Urothelium cell line (cell line): ENCODE results near the gene WDFY1.
A peak's percentile ranks its signal among the peaks of the same experiment; 100 is the strongest.

Experiments used
- DNase-seq: peaks from one replicate; pipeline ENCODE4 v3.0.0; 2011; ENCODE audit warnings: low spot score, mixed read lengths
- FAIRE-seq: peaks from 2 replicates; lab custom pipeline; 2011; peaks lifted over from hg19 to GRCh38; lab: Jason Lieb, UNC

Gene WDFY1, protein sequence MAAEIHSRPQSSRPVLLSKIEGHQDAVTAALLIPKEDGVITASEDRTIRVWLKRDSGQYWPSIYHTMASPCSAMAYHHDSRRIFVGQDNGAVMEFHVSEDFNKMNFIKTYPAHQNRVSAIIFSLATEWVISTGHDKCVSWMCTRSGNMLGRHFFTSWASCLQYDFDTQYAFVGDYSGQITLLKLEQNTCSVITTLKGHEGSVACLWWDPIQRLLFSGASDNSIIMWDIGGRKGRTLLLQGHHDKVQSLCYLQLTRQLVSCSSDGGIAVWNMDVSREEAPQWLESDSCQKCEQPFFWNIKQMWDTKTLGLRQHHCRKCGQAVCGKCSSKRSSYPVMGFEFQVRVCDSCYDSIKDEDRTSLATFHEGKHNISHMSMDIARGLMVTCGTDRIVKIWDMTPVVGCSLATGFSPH

GRCh38 chr2:223944703-223945531 is at the start of gene WDFY1:
WDFY1 (minus strand) TSS chr2:223945335; CDS start chr2:223945284, 51 bp downstream.
- peak; percentile 95 for DNase-seq
- peak; percentile 52 for FAIRE-seq

- DNase-seq: no peak
- no peak for FAIRE-seq
Measured at GRCh38 chr2:223994562-223995162, 49.5 kb upstream of the WDFY1 start.

GRCh38 chr2:223993634-223994232 is 48.6 kb upstream of the WDFY1 start:
- DNase-seq (peak; percentile 70), FAIRE-seq (peak; percentile 82)

GRCh38 chr2:223991611-223992010 is 46.5 kb upstream of the WDFY1 start:
- FAIRE-seq: no peak
- DNase-seq: no peak

DNA sequence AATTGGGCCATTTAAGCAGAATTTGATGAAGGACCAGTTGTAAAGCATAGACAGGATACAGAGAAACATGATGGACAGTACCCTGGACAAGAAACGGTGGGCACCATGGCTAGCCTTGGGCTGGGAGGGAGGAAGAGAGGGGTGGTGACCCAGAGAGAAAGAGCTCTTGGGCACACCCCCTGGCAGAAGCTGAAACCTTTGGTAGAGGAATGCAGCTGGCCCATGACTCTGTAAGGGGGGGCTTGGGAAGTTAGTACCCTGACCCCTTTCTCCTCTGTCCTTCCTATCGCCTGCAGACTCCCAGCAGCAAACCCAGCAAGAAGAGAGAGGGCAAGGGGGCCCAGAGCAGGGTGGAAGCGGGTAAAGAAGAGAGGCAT is 44.7 kb upstream of the WDFY1 start:
- FAIRE-seq: no peak

GRCh38 chr2:223989206-223989855 is 44.2 kb upstream of the WDFY1 start:
- no peak for FAIRE-seq
- DNase-seq: no peak

More for the DNA sequence above, 44.7 kb upstream of the WDFY1 start:
- DNase-seq: no peak

- FAIRE-seq (no peak), DNase-seq (no peak)
Measured at GRCh38 chr2:223981241-223981640, 36.1 kb upstream of the WDFY1 start.

DNA sequence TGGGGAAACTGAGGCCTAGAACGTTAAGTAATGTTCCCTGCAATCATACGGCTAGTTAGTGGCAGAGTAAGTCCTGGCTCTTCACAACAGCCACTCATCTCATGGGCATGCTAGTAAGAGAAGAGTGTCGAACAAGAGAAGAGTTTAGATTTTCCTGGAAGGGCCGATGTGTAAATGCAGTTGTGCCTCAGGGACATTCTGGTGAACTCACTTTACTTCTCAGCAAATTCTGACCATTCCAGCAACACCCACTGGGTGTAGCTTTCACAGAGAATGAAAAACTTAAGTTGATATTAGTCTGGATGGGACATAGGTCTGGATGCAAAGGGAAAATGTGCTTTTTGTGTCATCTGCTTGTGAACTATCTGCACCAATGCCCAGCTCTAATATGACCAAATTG is 35.7 kb upstream of the WDFY1 start:
- DNase-seq (no peak), FAIRE-seq (no peak)

DNA sequence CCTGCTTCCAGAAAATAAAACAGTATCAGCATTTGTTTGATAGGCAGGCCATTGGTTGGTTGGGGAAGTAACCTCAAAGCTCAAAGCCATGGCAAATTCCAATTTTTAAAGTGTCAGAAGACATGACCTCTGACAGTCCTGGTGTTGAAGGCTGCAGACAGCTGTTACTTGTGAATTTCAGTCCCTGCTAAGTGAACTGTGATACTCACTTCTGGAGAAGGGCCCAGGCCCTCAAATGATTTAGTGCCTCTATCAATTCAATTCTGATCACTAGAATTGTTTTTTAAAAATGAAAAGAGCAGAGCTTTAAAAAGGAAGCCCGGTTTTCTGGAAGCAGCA is 35.2 kb upstream of the WDFY1 start:
- no peak for DNase-seq
- no peak for FAIRE-seq

DNA sequence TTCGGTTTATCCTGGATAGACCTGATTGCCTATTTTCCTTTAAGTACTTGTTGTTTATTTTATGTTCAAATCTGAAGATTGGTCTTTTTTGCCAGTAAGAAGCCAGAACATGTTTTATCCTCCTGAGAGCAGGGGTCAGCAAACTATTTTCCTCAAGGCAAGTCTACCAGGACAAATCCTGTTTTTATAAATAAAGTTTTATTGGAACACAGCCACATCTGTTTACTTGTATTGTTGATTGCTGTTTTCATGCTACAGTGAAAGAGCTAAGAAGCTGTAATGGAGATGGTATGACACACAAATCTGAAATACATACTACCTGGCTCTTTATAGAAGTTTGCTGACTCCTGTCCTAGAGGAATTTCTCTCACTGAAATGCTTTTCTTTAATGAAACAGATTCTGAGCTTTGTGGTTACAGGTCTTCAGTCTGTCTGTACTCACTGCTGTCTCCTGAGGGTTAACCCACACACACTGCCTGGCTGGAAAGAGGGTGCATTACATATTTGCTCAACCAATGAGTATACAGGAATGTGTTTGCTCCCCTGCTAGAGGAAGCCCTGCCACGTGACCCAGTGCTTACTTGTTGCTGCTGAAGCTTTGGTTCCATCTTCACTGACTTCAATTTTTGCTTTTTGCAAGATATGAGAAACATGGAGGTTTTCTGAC is 34.7 kb upstream of the WDFY1 start:
- FAIRE-seq (no peak), DNase-seq (no peak)

DNA sequence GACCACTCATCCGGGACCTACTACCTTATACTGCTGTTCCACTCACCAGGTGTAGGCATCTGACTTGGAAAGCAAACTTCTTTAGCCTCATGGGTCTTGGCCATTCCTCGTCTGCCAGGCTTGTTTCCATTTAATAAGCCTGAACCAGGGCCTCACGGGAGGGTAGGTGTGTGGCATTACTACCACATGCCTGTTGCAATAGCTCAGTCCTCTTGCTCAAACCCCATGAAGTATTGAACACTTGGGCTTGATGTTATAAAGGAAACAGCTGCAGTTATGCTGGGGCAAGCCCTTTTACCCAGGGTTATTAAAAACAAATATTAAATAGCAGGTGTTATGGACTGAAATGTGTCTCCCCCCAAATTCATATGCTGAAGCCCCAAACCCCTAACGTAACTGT is 33.3 kb upstream of the WDFY1 start:
- FAIRE-seq (no peak), DNase-seq (no peak)

GRCh38 chr2:223976635-223977226 is 31.6 kb upstream of the WDFY1 start:
- DNase-seq: no peak

DNA sequence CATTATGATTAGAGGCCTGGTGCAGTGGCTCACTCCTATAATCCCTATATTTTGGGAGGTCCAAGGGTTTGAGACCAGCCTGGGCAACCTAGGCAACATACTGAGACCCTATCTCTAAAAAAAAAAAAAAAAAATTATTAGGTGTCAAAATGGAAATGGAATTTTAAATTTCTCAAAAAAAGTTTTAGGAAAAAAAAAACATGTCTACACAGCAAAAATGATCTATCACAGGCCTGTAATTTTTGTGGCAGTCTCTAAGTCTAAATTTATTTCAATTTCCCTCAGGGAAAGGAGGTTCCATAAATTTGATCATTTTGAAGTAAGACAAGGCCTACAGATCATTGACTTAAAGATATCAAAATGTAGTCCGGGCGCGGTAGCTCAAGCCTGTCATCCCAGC is 28.5 kb upstream of the WDFY1 start:
- no peak for FAIRE-seq
- DNase-seq: no peak

More at GRCh38 chr2:223976635-223977226, 31.6 kb upstream of the WDFY1 start:
- no peak for FAIRE-seq

- DNase-seq (no peak), FAIRE-seq (no peak)
Measured at GRCh38 chr2:223972656-223973102, 27.5 kb upstream of the WDFY1 start.

DNA sequence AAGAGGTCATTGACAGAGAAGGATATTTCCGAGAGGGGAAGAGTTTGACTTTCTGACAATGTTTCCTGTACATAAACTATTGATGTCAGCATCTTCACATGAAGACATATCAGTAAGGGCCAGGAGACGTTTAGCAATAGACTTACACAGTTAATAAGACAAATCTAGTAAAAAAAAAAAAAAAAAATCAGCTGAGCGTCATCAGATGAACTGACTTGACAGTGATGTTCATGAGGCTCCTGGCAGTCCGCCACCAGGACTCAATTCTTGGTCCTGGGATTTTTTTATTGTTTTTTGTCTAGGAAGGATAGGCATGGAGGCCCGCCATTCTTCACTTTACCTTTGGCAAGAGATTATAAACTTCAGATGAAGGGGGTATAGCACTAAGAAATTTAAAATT is 26.6 kb upstream of the WDFY1 start:
- DNase-seq (no peak), FAIRE-seq (no peak)

DNA sequence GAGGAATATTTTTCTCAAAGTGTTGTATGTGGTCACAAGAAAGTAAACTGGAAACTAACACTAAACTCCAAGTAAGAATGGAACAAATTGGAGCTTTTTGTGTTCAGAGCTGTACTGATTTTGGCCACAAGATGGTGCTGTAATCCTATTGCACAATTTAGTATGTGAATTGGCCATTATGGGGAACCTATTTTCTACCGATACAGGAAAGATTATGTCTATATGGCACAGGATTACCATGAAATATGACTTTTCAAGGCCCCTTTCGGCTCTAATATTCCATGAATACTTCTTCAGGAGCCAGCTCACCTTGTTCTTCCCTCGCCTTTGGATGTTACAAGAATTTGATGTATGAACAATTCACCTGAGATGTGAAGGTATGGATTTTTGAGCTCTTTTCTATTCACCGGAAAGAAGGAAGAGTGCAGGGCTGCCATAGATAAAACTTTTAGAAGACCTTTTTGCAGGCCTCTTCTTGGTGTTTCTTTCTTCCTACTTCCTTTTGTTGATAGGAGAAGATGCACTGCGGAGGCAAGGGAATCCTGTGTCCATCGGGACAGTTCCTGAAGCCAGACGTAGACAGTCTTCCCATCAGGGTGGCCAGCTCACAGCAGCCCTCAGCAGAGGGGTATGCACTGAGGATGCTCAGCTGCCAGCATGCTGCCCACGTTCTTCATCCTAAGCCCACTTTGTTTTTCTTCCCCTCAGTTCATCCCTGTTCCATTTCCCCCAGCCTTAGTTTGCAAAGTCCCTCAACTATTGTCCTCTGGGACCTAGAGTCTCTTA is 25.4 kb upstream of the WDFY1 start:
- FAIRE-seq (no peak), DNase-seq (no peak)

- DNase-seq: no peak
- no peak for FAIRE-seq
Measured at GRCh38 chr2:223969856-223970255, 24.7 kb upstream of the WDFY1 start.

DNA sequence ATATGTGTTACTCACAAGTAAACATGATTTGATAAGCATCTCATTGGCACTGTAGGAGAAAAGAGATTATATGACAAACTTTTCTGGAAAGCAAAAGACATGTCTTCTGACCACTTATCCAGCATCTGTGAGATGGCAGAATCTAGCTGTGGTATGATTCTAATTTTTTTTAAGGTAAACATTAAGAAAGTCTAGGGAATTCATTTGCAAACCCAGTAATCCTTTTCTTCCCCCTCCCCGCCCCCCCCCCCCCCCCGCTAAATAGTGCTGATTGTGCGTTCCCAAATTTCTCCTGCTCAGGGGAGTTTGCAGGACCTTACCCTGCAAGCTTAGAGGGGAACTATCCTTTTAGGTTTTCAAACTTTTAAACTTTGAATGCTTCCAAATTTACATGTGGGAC is 24.2 kb upstream of the WDFY1 start:
- no peak for DNase-seq
- FAIRE-seq: no peak

DNA sequence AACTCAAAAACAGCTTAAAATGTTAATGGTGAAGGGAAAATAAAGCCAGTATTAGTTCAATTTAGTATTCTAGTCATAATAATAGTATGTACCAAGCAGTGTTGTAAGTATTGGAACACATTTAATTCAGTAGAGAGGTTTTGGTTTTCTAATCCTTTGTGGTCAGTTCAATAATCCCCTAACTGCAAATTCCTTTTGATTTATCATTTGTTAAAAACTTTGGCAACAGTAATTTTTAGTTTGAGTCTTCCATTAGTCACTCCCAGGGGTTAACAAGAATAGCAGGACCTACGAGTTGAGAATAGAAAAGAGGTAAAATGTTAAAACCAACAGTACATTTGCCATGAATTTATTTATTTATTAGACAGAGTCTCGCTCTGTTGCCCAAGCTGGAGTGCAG is 22.8 kb upstream of the WDFY1 start:
- FAIRE-seq: no peak
- no peak for DNase-seq
